Measurements from ENCODE around the gene HDAC4.

Gene HDAC4

DNA sequence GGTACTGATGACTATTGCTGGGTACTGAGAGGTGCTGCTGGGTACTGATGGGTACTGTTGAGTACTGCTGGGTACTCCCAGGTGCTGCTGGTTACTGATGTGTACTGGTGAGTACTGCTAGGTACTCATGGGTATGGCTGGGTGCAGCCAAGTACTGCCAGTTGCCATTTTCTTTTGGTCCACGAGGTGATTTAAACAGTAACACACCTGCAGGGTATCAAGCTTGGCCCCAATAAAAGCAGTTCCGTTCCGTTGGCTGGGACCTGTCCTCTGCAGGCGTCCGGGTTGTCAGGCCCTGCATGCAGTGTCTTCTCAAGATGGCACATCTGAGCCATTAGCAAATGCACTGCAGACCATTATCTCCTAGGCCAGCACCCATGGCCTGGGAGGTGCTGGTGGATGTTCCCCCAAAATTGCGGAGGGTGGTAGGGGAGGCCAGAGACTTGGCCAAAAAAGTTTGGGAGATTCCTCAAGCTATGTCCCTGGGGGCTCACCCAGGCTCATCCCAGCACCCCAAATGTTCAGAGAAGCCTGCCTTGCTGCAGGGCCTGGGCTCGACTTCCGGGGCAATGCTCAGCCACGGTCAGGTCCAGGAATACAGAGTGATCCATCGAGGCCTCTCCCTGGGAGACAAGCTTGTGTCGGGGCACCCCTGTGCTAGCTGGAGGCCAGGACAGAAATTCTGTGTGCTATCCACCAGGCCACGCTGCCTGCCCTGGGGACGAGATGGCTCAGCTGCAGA is 387.7 kb downstream of the HDAC4 start:
- no peak for DNase-seq

DNA sequence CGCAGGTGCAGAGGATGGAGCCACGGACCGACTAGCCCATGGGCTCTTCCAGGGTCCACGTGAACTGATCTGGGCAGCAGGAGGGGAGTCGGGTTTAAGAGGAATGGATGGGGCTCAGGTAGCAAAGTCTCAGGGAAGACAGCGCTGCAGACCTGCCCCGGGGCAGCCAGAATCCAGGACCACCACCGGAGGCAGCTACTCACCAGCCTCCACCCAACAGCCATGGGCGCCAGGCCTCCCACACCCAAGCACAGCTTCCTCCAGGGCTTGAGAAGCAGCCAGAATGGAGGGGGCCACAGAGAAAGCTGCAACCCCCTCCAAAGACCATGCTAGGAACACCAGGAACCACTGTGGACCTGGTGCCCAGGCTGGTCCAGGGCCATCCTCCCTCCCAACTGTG is 388.6 kb downstream of the HDAC4 start:
- DNase-seq = no peak

GRCh38 chr2:239009589-239009961 is 391.2 kb downstream of the HDAC4 start:
- no peak for DNase-seq

DNA sequence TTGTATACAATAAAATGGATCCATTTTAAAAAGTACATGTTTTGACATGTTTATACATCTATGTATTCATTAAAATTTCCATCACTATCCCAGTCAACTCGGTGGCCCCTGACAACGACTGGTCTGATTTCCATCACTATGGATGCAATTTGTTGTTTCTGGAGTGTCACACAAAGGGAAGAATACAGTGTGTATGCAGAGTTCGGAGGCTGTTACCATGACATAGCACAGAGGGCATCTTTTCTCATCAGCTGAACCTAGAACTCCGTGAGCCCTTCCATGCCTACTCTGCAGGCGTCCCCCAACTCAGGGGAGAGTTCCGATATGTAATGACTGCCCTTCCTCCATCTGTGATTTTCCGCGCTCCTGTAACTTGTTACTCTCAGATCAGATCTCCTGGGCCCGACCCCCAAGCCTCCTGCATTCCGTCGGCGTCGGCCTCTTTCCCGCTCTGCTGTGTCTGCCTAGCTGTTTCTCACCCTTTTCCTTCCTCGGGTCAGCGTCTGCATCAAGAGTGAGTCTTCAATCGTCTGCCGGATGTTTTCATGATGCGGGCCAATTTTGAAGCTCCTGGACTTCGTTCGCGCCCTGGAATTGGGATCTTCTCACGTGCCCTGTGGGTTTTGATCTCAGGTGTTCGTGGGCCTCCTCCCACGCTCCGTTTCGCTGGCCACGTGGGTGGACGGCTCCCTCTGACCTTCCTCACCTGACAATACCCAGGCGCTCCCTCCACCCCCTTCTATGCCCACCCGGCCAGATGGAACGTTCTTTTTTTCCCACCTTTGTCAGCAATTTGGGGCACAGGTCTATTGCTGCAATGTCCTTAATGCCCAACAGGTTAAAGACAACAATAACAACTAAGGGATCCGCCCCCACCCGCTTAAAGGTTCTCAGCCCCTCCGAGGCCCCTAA is 391.9 kb downstream of the HDAC4 start:
- DNase-seq = no peak

- no peak for DNase-seq
These were observed 392.8 kb downstream of the HDAC4 start for GRCh38 chr2:239008004-239008403.

GRCh38 chr2:239006622-239007285 is 394.1 kb downstream of the HDAC4 start:
- no peak for DNase-seq

GRCh38 chr2:239005586-239005985 is 395.2 kb downstream of the HDAC4 start:
- no peak for DNase-seq

- DNase-seq = no peak
These were observed 396.4 kb downstream of the HDAC4 start for GRCh38 chr2:239004274-239005015.

GRCh38 chr2:239003624-239004273 is 397.1 kb downstream of the HDAC4 start:
- no peak for DNase-seq

DNA sequence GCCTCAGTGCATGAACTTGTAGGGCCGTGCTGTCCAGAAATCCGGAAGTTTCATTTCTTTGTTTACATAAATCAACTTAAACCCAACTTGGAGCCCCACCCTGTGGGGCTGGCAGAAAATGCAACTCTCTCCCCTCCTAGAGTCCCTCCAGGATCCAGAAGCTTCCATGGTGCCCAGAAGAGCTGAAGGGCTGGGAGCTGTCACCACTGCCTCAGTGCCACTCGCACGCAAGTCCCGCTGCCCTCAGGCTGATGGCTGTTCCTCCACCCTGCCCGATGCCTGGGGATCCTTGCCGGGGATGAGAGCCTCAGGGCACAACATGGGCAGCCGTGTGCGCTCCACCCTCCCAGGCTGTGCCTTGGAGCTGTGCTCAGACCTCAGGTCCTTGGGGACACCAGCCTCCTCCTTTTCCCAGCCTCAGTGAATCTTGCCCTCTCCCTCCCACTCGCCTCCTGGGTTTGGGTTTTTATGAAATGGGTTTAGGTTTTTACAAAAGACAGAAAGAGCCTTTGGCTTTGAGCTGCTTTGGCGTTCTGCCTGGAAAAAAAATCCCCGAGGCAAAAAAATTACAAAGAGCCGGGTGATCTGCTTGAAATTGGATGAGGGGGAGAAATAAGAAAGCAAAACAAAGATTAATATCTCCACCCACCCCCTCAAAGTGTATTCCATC is 397.7 kb downstream of the HDAC4 start:
- DNase-seq = no peak

DNA sequence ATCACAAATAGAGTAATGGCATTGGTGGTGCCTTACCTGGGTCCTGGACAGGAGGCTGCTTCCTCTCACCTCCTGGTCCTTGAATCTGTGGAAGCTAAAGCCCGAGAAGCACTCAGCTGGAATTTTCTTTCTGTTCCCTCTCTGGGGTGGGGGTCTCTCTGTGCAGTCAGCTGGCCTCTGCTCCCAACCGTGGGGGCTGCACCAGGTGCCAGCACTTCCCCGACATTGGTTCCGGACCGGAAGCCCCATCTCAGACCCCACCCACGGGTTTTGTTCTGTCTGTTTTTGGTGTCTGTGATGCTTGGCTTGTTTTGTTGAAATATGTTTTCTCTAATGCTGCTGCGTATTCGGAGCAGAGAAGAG is 398.2 kb downstream of the HDAC4 start:
- DNase-seq = no peak

DNA sequence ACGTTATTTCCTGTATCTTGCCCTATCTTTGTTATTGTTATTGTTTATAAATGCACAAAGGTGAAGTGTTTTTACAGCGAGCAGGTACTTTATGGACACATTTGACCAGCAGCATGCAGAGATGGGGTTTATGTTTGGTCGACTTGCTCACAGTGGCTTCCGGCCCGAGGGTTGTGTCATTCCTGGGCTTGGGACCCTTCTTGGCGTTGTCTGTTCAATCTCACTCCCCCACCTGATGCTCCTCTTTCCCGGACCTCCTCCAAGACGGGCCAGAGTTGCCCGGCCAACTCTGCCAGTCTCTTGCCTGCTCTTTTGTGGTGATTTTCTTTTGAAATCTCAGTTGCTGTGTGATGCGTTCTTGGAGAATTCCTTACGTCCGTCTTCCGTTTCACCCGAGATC is 399.0 kb downstream of the HDAC4 start:
- no peak for DNase-seq

DNA sequence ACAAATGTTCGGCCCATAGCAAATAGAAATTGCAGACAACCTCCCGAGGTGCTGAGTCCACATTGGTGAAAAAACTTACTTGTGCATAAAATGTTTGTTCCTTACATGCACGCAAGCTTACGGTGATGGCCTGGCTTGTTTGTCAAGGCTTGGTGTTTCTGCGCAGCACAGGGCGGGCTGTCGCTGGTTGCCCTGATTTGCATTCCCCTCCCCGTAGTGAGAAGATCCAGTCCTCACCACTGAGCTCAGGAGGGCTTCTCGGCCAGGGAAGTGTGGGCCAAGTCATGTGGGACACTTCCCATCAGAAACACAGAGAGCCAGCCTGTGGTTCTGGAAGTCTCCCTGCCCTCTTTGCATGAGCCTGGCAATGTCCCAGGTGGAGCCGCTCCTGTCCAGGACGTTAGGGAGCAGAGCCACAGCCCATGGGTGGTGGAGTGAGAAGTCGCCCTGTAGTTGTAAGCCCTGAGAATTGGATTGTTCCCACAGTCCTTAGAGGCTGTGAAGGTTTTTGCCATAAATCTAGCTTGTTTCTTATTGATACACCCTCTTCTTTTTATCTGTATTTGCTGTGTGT is 400.2 kb downstream of the HDAC4 start:
- no peak for DNase-seq

- DNase-seq = no peak
These were observed 400.7 kb downstream of the HDAC4 start for GRCh38 chr2:239000089-239000488.

GRCh38 chr2:238999291-238999741 is 401.5 kb downstream of the HDAC4 start:
- no peak for DNase-seq

DNA sequence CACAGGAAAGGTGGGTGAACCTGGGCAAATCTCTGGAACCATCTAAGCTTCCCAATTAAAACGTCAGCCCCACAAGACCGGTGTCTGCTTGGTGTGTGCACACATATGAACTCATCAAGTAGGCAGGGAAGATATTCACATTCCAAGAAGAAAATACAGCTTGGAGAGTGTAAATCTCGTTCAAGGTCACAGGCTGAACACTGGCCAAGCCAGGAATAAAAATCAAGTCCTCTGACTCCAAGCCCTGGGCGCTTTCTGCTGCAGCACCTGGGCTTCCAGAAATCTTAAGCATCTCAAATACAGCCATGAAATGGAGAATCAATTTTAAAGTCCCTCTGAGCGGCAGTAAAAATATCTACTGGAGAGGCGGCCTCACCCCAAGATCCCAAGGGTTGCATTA is 402.0 kb downstream of the HDAC4 start:
- DNase-seq = no peak
